ENCODE measurements around the gene MICA.
"Not testable (repeated sequence)": the region's sequence is repeated elsewhere in the genome, so short reads cannot be mapped to it uniquely, and the experiment has no call there.

Gene MICA

DNA sequence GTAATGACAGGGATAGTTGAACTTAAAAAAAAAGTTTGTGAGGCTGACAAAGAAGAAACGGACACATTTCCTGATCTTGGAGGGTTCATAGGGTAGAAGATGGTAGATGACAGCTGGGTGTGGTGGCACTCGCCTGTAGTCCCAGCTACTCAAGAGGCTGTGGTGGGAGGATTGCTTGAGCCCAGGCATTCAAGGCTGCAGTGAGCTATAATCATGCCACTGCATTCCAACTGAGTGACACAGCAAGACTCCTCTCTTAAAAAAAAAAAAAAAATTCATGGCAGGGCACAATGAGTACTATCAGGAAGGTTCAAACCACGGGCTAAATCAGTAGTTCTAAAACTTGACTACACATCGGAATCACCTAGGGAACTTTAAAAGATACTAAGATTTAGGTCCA is 2.0 kb upstream of the MICA start:
- H3K4me3 ChIP-seq (ENCODE audit: low read depth, low read length), result no peak overlapping the region
- TF ChIP-seq, protein P1, sequence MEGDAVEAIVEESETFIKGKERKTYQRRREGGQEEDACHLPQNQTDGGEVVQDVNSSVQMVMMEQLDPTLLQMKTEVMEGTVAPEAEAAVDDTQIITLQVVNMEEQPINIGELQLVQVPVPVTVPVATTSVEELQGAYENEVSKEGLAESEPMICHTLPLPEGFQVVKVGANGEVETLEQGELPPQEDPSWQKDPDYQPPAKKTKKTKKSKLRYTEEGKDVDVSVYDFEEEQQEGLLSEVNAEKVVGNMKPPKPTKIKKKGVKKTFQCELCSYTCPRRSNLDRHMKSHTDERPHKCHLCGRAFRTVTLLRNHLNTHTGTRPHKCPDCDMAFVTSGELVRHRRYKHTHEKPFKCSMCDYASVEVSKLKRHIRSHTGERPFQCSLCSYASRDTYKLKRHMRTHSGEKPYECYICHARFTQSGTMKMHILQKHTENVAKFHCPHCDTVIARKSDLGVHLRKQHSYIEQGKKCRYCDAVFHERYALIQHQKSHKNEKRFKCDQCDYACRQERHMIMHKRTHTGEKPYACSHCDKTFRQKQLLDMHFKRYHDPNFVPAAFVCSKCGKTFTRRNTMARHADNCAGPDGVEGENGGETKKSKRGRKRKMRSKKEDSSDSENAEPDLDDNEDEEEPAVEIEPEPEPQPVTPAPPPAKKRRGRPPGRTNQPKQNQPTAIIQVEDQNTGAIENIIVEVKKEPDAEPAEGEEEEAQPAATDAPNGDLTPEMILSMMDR (IDR thresholded peaks at IDR 0.05; ENCODE audit: borderline replicate concordance, insufficient read depth, low read depth, low read length), result no peak

DNA sequence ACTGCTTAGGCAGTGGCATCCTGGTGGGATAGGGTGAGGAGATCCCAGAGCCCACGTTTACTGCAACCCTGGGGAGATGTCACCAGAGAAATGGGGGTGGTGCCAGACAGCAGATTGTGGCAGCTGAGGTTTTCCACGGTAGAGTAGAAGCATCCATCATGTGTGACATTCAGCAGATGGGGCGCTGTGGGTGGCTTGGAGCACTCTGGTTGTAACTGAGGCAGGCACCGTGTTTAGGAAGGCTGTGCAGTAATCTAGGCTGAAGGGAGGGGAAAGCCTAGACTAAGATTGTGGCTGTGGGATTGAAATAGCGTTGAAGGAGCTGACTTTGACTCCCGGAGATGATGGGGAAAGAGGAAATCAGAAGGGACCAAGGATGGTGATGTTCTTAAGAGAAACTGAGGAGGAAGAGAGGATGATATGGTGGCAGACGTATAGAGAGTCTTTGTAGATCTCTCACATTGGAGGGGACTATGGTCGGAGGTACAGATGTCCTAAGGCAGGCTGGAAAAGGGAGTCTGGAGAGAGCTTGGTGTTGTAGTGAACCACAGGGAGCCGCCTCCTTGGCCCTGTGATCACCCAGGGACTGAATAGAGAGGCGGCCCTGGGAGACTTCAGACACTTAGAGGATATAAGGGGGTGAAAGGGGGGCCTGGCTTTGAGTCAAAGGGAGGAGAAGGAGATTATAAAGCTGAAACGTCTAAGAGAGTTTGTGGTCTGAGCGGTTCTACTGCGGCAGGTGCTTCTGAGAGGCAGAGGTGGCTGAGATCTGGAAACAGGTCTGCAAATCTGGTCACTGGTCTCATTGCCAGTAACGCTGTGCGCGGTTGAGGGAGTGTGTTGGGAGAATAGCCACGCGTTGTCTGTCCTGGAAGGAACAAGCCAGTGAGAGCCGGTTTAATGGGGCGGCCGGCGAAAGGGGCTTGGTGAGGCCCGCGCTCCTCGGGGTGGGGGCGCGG is 792 bp upstream of the MICA start:
- peak overlapping the region; percentile 72 for H3K4me3 ChIP-seq (ENCODE audit: low read depth, low read length)
- TF ChIP-seq, protein P1 (IDR thresholded peaks at IDR 0.05; ENCODE audit: borderline replicate concordance, insufficient read depth, low read depth, low read length), result no peak

DNA sequence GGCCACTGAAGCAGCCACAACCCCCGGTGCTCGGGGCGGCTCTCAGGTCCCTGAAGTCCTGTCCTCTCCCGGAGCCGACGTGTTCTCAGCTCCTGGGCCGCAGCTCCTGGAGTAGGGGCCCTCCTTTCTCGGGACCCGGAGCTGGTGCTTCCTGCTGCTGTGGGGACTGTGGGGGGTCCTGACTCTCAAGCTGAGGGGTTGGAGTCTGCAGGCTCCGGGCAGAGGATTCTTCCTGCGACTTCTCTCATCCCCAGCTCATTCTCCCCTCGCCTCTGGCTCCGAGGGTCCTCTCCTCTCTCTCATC is 618 bp downstream of the MICA start:
- peak overlapping the region; percentile 72 for H3K4me3 ChIP-seq (ENCODE audit: low read depth, low read length)

DNA sequence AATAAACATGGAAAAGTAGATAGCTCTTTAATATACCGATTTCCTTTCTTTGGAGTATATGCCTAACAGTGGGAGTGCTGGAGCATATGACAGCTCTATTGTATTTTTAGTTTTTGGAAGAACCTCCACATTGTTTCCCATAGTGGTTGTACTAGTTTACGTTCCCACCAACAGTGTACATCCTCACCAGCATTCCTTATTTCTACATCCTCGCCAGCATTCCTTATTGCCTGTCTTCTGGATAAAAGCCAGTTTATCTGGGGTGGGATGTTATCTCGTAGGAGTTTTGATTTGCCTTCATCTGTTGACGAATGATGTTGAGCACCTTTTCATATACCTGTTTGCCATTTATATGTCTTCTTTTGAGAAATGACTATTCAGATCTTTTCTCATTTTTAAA is 2.6 kb downstream of the MICA start:
- TF ChIP-seq, protein P1 (IDR thresholded peaks at IDR 0.05; ENCODE audit: borderline replicate concordance, insufficient read depth, low read depth, low read length), result no peak
- no peak overlapping the region for H3K4me3 ChIP-seq (ENCODE audit: low read depth, low read length)

DNA sequence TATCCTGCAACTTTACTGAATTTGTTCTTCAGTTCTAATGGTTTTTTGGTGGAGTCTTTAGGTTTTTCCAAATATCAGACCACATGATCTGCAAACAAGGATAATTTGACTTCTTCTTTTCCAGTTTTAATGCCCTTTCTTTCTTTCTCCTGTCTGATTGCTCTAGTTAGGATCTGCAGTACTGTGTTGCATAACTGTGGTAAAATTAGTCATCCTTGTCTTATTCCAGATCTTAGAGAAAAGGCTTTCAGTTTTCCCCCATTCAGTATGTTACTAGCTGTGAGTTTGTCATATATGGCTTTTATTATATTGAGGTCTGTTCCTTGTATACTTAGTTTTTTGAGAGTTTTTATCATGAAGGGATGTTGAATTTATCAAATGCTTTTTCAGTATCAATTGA is 4.3 kb downstream of the MICA start:
- H3K4me3 ChIP-seq (ENCODE audit: low read depth, low read length), result no peak overlapping the region
- TF ChIP-seq, protein P1 (IDR thresholded peaks at IDR 0.05; ENCODE audit: borderline replicate concordance, insufficient read depth, low read depth, low read length), result no peak

DNA sequence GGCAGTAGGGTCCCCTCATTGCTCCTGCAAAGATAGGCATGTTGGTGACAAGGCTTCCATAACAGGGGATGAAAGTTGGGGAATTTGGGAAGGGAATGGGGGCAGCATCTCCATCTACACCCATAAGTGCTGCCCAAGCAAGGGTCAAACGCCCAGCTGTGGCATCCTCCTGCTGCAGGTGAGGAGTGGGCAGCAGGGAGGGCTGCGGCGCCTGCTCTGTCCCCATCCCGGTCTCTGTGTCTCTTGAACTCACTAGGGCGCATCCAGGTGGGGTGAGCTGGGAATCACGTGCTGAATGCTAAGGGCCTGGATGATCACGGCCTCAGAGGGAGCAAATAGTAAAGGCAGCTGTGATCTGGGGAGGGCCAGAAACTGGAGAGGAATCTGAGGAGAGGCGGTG is 9.1 kb downstream of the MICA start:
- H3K4me3 ChIP-seq (ENCODE audit: low read depth, low read length), result no peak overlapping the region
- TF ChIP-seq, protein P1 (IDR thresholded peaks at IDR 0.05; ENCODE audit: borderline replicate concordance, insufficient read depth, low read depth, low read length), result no peak

DNA sequence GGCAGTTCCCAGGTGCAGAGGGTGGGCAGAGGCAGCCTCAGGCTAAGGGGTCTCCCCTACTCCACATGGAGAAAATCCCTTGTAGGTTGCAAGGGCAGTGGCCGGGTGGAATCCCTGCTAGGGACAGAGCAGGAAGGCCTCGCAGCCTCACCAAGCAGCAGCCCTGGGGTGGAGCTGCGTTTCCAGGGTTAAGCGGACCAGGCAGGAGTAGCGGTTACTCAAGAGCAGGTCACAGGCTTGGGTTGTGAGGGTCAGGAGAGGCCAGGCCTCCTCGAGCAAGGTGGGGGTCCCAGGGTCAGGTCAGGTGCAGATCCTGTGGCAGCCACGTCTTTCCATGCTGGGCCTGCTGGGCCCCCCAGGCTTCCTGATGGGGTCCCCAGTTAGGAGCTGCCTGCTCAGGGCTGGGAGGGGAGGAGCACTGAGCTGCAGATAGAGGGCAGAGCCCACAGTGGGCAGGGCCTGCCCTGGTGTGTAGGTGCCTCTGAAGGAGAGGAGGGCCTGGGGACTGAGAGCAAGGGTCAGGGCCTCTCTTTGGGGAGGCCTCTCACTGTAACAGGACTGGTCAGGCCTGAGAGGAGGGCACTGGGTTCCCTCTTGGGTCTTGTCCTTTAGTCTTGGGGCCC is 10.9 kb downstream of the MICA start:
- not testable (repeated sequence) for H3K4me3 ChIP-seq (ENCODE audit: low read depth, low read length)

DNA sequence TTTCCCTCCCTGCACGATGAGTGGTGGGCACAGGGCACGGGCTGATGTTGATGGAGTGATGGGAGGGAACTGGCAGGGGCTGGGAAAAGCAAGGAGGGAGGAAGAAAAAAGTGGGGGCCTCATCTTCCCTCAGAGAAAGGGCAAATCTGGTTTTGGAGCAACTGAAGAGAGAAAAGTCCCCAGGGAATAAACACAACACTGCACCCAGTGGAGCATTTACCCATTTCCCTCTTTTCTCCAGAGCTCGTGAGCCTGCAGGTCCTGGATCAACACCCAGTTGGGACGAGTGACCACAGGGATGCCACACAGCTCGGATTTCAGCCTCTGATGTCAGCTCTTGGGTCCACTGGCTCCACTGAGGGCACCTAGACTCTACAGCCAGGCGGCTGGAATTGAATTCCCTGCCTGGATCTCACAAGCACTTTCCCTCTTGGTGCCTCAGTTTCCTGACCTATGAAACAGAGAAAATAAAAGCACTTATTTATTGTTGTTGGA is 11.4 kb downstream of the MICA start:
- TF ChIP-seq, protein P1 (IDR thresholded peaks at IDR 0.05; ENCODE audit: borderline replicate concordance, insufficient read depth, low read depth, low read length), result no peak
- H3K4me3 ChIP-seq (ENCODE audit: low read depth, low read length), result no peak overlapping the region

All from GM12875 (cell line).